IMR-90 (cell line): ENCODE data around the gene ADD1. TPM values are rescaled to one million over a fixed set of nuclear protein-coding genes. Genes with fewer than 3 reads are reported as not detected.

Source experiments
- ATAC-seq: fragments of 200-7000 bp; cut with Tn5 transposase; 2 replicates; pipeline ENCODE4 v1.9.1; 2020; ENCODE audit warnings: low read depth, mild to moderate bottlenecking, moderate library complexity
- BruUV-seq: library from RNA; stranded (reverse); fragments of 400-500 nt; replicated peaks from 2 replicates; lab custom pipeline; 2021; lab: Mats Ljungman, UMichigan
- CTCF ChIA-PET: fragments of 300-600 bp; formaldehyde crosslinking; extraction: SDS; loops from one replicate; lab custom pipeline; 2021; ENCODE audit warnings: antibody characterized with exemption; lab: Yijun Ruan, JAX
- POLR2A ChIA-PET: fragments of 300-600 bp; sonication (Branson Sonifier 250); formaldehyde crosslinking; loops from one replicate; lab custom pipeline; 2022; ENCODE audit warnings: antibody characterized with exemption; ENCODE audit not compliant: unreplicated experiment; lab: Charles Lee
- DNase-seq: peaks from one replicate; pipeline ENCODE4 v3.0.0; 2013
- H2AFZ ChIP-seq: replicated peaks from 2 replicates; pipeline ENCODE3; 2013; ENCODE audit warnings: low read length, mild to moderate bottlenecking; ENCODE audit not compliant: poor library complexity
- H2AK5ac ChIP-seq: 2 replicates; pipeline ENCODE4 v1.6.1; 2013; ENCODE audit warnings: low read depth, low read length, inconsistent platforms
- H2AK9ac ChIP-seq: replicated peaks from 2 replicates; pipeline ENCODE3; 2013; ENCODE audit warnings: mild to moderate bottlenecking, low read depth, low read length, moderate library complexity; ENCODE audit not compliant: poor library complexity
- H2BK120ac ChIP-seq: 2 replicates; pipeline ENCODE4 v1.6.1; 2013; ENCODE audit warnings: low read depth, low read length, inconsistent platforms
- H2BK15ac ChIP-seq: 3 replicates; pipeline ENCODE4 v1.6.1; 2013; ENCODE audit warnings: low read depth, low read length, inconsistent platforms
- H2BK20ac ChIP-seq: 2 replicates; pipeline ENCODE4 v1.6.1; 2013; ENCODE audit warnings: low read depth, mild to moderate bottlenecking, inconsistent platforms, low read length, moderate library complexity
- H2BK5ac ChIP-seq: 2 replicates; pipeline ENCODE4 v1.6.1; 2013; ENCODE audit warnings: mild to moderate bottlenecking, low read depth, low read length, inconsistent platforms; ENCODE audit not compliant: poor library complexity, severe bottlenecking
- H3K14ac ChIP-seq: replicated peaks from 2 replicates; pipeline ENCODE4 v1.6.1; 2013; ENCODE audit warnings: low read depth, low read length, inconsistent platforms
- H3K18ac ChIP-seq: 2 replicates; pipeline ENCODE4 v1.6.1; 2013; ENCODE audit warnings: low read depth, low read length, control low read depth
- H3K23ac ChIP-seq: 2 replicates; pipeline ENCODE4 v1.6.1; 2013; ENCODE audit warnings: low read depth, low read length, inconsistent platforms
- H3K27ac ChIP-seq: 2 replicates; pipeline ENCODE4 v1.5.1; 2013; ENCODE audit warnings: mild to moderate bottlenecking, control low read depth, low read length; ENCODE audit not compliant: insufficient read depth
- H3K27me3 ChIP-seq: 2 replicates; pipeline ENCODE4 v1.6.1; 2013; ENCODE audit warnings: low read length; ENCODE audit not compliant: control insufficient read depth, insufficient read depth
- H3K36me3 ChIP-seq: 2 replicates; pipeline ENCODE4 v1.6.1; 2013; ENCODE audit warnings: low read length, mixed read lengths; ENCODE audit not compliant: control insufficient read depth, insufficient read depth
- H3K4ac ChIP-seq: 2 replicates; pipeline ENCODE4 v1.6.1; 2013; ENCODE audit warnings: low read depth, low read length, inconsistent platforms
- H3K4me1 ChIP-seq: 2 replicates; pipeline ENCODE4 v1.6.1; 2013; ENCODE audit warnings: low read length, mixed read lengths; ENCODE audit not compliant: control insufficient read depth, insufficient read depth
- H3K4me2 ChIP-seq: 2 replicates; pipeline ENCODE4 v1.6.1; 2013; ENCODE audit warnings: low read depth, mild to moderate bottlenecking, control low read depth, low read length, moderate library complexity
- H3K4me3 ChIP-seq: 2 replicates; pipeline ENCODE4 v1.5.1; 2013; ENCODE audit warnings: low read depth, mild to moderate bottlenecking, control low read depth, low read length, moderate library complexity; ENCODE audit not compliant: insufficient read depth
- H3K56ac ChIP-seq: 2 replicates; pipeline ENCODE4 v1.6.1; 2013; ENCODE audit warnings: low read length, inconsistent platforms; ENCODE audit not compliant: insufficient read depth; ENCODE audit errors: extremely low read depth
- H3K79me1 ChIP-seq, 2 experiments: 2 replicates each; pipeline ENCODE4 v1.6.1; 2013; ENCODE audit warnings: low read length in 2 of 2, inconsistent platforms in 1 of 2, low read depth in 1 of 2
- H3K9ac ChIP-seq: 2 replicates; pipeline ENCODE4 v1.6.1; 2013; ENCODE audit warnings: low read depth, low read length, control low read depth
- H3K9me1 ChIP-seq: 2 replicates; pipeline ENCODE4 v1.6.1; 2013; ENCODE audit warnings: low read length, inconsistent platforms; ENCODE audit not compliant: insufficient read depth
- H3K9me3 ChIP-seq: 2 replicates; pipeline ENCODE4 v1.6.1; 2013; ENCODE audit warnings: low read length; ENCODE audit not compliant: control insufficient read depth, insufficient read depth
- H4K20me1 ChIP-seq: 2 replicates; pipeline ENCODE4 v1.6.1; 2013; ENCODE audit warnings: low read length, inconsistent platforms; ENCODE audit not compliant: insufficient read depth
- H4K5ac ChIP-seq: 2 replicates; pipeline ENCODE4 v1.6.1; 2013; ENCODE audit warnings: mild to moderate bottlenecking, low read depth, low read length, control low read depth
- H4K8ac ChIP-seq, 2 experiments: 2 replicates each; pipeline ENCODE4 v1.6.1; 2013; ENCODE audit warnings: low read depth in 2 of 2, low read length in 2 of 2, control low read depth in 1 of 2, inconsistent platforms in 1 of 2
- H4K91ac ChIP-seq: 2 replicates; pipeline ENCODE4 v1.6.1; 2013; ENCODE audit warnings: low read depth, low read length, inconsistent platforms; ENCODE audit not compliant: insufficient read depth
- BHLHE40 ChIP-seq: fragments of 150-350 bp; IDR thresholded peaks from 2 replicates; pipeline ENCODE4 v1.6.1; 2016; ENCODE audit warnings: mild to moderate bottlenecking, low read depth, low read length
- CHD1 ChIP-seq: IDR thresholded peaks from 2 replicates; pipeline ENCODE4 v1.6.1; 2012; ENCODE audit warnings: low read depth, low read length, improper control_type of control experiment
- MAZ ChIP-seq: IDR thresholded peaks from 2 replicates; pipeline ENCODE4 v1.6.1; 2012; ENCODE audit warnings: low read depth, mild to moderate bottlenecking, low read length, improper control_type of control experiment, moderate library complexity, borderline replicate concordance
- MXI1 ChIP-seq: IDR thresholded peaks from 2 replicates; pipeline ENCODE4 v1.6.1; 2012; ENCODE audit warnings: low read depth, mild to moderate bottlenecking, low read length, moderate library complexity, borderline replicate concordance
- NFE2L2 ChIP-seq: fragments of 150-350 bp; IDR thresholded peaks from 2 replicates; pipeline ENCODE4 v1.6.1; 2016; ENCODE audit warnings: low read depth, mild to moderate bottlenecking, low read length
- POLR2A ChIP-seq: IDR thresholded peaks from 2 replicates; pipeline ENCODE4 v1.6.1; 2012; ENCODE audit warnings: mild to moderate bottlenecking, low read depth, low read length
- RAD21 ChIP-seq: IDR thresholded peaks from 2 replicates; pipeline ENCODE4 v1.6.1; 2012; ENCODE audit warnings: low read length, improper control_type of control experiment
- RCOR1 ChIP-seq: IDR thresholded peaks from 2 replicates; pipeline ENCODE4 v1.6.1; 2012; ENCODE audit warnings: mild to moderate bottlenecking, low read length, improper control_type of control experiment; ENCODE audit not compliant: insufficient replicate concordance
- WGBS, 2 experiments: methylation state at CpG; one replicate each; pipeline versions ENCODE4 v1.1.5 to v1.1.7; 2013; ENCODE audit warnings: missing lambda C conversion rate in 2 of 2; ENCODE audit not compliant: insufficient read length in 1 of 2; ENCODE audit errors: extremely low coverage in 2 of 2; 5-methylcytosine and 5-hydroxymethylcytosine counted together
- dilution Hi-C: fragments of 300-500 bp; cut with HindIII; formaldehyde crosslinking; loops from one replicate; pipeline ENCODE4 v1.14.3; 2018; ENCODE audit warnings: low sequenced_read_pairs; ENCODE audit not compliant: unreplicated experiment
- in situ Hi-C: fragments of 300-500 bp; cut with MboI; formaldehyde crosslinking; loops from 3 replicates; pipeline ENCODE4 v1.14.3; 2019; ENCODE audit warnings: low sequenced_read_pairs, inconsistent platforms, mixed read lengths
- intact Hi-C: fragments of 100-400 bp; cut with micrococcal nuclease; formaldehyde crosslinking; loops from 2 replicates; pipeline ENCODE4 v1.10.0; 2022
- polyA plus RNA-seq, 3 experiments: library from polyadenylated mRNA; depleted of rRNA; stranded (reverse); fragments of >200 nt; gene quantifications; 2 replicates each; pipeline ENCODE4 v1.2.3, GENCODE V29; 2012; ENCODE audit warnings: low replicate concordance in 1 of 3
- total RNA-seq: library from RNA; depleted of rRNA; stranded (reverse); fragments of >200 nt; gene quantifications from 2 replicates; pipeline ENCODE4 v1.2.3, GENCODE V29; 2012
- TF ChIP-seq, protein P1 (sequence below): fragments of 150-350 bp; IDR thresholded peaks from 2 replicates; pipeline ENCODE4 v1.6.1; 2017; ENCODE audit warnings: mild to moderate bottlenecking, antibody characterized with exemption, low read length, low read depth
- TF ChIP-seq, protein P2 (sequence below): fragments of 150-350 bp; IDR thresholded peaks from 2 replicates; pipeline ENCODE4 v1.6.1; 2016; ENCODE audit warnings: low read depth, mild to moderate bottlenecking, low read length, moderate library complexity, borderline replicate concordance

ADD1 gene
- total and polyA plus RNA-seq, 2 of the 4 experiments (the other 2 are of a cell fraction): 122 to 215 TPM

DNA sequence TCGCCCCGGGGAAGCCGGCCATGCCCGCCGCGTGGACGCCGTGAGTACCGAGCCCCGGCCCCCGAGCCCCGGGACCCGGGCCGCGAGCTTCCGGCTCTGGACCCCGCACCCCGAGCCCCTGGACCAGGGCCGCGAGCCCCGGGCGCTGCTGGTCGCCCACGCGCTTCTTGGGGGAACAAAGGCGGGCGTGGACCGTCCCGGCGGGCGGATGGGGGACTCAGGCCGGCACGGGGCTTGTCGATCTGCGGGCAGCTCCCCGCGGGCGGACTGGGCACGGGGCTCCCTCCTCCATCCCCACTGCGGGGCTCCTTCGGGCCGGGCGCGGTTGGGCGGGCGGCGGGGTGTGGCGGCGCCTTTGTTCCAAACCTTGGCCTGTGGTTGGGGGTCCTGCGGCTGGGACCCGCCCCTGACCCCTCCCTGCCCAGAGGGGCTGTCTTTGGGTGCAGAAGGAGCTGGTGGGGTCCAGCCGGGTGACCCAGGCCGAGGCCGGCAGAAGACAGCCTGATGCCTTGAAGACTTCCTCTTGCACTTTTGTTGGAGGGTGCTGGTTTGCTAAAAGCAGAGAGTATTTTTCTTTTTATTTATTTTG, 25.2 kb upstream of the ADD1 start:
- H2AK5ac ChIP-seq: peak overlapping the region; percentile 81
- ATAC-seq: peak; percentile 65
- peak overlapping the region; percentile 9 for H2BK5ac ChIP-seq
- no TSS peak for BruUV-seq
- peak overlapping the region; percentile 48; the same call in 1 of the 2 replicates for H3K23ac ChIP-seq
- H4K8ac ChIP-seq: peak overlapping the region; percentile 1 to 68; a peak in 2 of 4 replicates
- dilution Hi-C loops (no loop called here), in situ Hi-C loops (no loop called here), intact Hi-C loops (no loop called here)
- peak overlapping the region; percentile 82 for H3K4me3 ChIP-seq
- 0 out of 2 replicates have a peak overlapping the region, but pooled peaks have one; percentile 50 for H3K18ac ChIP-seq
- peaks cover 25% of the 10 kb centered on the region for H3K36me3 ChIP-seq
- peak overlapping the region; percentile 74 for H3K4ac ChIP-seq
- 1% methylated on average over 15 of the region's 54 CpGs; no CpG with 5 or more reads in 1 of the 2 experiments for whole genome bisulfite sequencing, 2 experiments
- TF ChIP-seq CHD1 (no peak), MAZ (no peak), BHLHE40 (no peak), POLR2A (no peak; the same call in 1 of the 2 replicates), NFE2L2 (no peak), RCOR1 (no peak), MXI1 (no peak), RAD21 (no peak)
- TF ChIP-seq, protein P1, sequence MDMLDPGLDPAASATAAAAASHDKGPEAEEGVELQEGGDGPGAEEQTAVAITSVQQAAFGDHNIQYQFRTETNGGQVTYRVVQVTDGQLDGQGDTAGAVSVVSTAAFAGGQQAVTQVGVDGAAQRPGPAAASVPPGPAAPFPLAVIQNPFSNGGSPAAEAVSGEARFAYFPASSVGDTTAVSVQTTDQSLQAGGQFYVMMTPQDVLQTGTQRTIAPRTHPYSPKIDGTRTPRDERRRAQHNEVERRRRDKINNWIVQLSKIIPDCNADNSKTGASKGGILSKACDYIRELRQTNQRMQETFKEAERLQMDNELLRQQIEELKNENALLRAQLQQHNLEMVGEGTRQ: no peak
- TF ChIP-seq, protein P2, sequence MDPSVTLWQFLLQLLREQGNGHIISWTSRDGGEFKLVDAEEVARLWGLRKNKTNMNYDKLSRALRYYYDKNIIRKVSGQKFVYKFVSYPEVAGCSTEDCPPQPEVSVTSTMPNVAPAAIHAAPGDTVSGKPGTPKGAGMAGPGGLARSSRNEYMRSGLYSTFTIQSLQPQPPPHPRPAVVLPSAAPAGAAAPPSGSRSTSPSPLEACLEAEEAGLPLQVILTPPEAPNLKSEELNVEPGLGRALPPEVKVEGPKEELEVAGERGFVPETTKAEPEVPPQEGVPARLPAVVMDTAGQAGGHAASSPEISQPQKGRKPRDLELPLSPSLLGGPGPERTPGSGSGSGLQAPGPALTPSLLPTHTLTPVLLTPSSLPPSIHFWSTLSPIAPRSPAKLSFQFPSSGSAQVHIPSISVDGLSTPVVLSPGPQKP: no peak
- peak overlapping the region; percentile 32; the same call in 1 of the 2 replicates for H3K56ac ChIP-seq
- peak overlapping the region; percentile 81; the same call in 1 of the 2 replicates for H4K5ac ChIP-seq
- H2AFZ ChIP-seq: peak overlapping the region; percentile 94
- H2BK15ac ChIP-seq: no peak overlapping the region
- 0 out of 2 replicates have a peak, but pooled peaks cover 6% of the 10 kb centered on the region for H4K20me1 ChIP-seq
- H3K79me1 ChIP-seq: peaks cover 29 to 66% of the 10 kb centered on the region in 2 experiments
- peak overlapping the region; percentile 74 for H3K27ac ChIP-seq
- H3K27me3 ChIP-seq: no peaks in the 10 kb centered on the region
- H3K14ac ChIP-seq: peak overlapping the region; percentile 64
- ChIA-PET CTCF (no interaction called here), POLR2A (interaction anchor here (0.6 to 1.0 kb wide), 2 partner anchors 8 to 15 kb away, joined by 3 read pairs; no protein-coding TSS in a partner anchor)
- DNase-seq: no peak
- peaks cover 20% of the 10 kb centered on the region for H3K9me1 ChIP-seq
- H3K4me2 ChIP-seq: peak overlapping the region; percentile 89
- peak overlapping the region; percentile 86 for H3K9ac ChIP-seq
- H2BK120ac ChIP-seq: no peak overlapping the region
- no peak overlapping the region for H2BK20ac ChIP-seq
- no peaks in the 10 kb centered on the region for H3K9me3 ChIP-seq
- H3K4me1 ChIP-seq: peaks cover 11% of the 10 kb centered on the region
- peak overlapping the region; percentile 35; the same call in 1 of the 2 replicates for H4K91ac ChIP-seq
- peak overlapping the region; percentile 97 for H2AK9ac ChIP-seq
